ENCODE data around the gene SLC6A12. TPM values are rescaled to one million over a fixed set of nuclear protein-coding genes. Genes with fewer than 3 reads are reported as not detected.

SLC6A12 gene
- total RNA-seq, 2 donors from 2014 or later = 0.16 to 2.5 TPM

GRCh38 chr12:215116-215515 is 1.2 kb upstream of the SLC6A12 start:
- Histone ChIP-seq H3K9ac (ENCODE audit: low read depth in 2 of 2, low read length in 2 of 2) (no peak overlapping the region), H3K4me1 (no peaks in the 10 kb centered on the region), H3K4me3 (no peak overlapping the region), H3K27me3 (peaks cover 5% of the 10 kb centered on the region), H3K27ac (no peak overlapping the region), H3K36me3 (no peaks in the 10 kb centered on the region), H3K9me3 (no peaks in the 10 kb centered on the region)
- TF ChIP-seq, protein P1, sequence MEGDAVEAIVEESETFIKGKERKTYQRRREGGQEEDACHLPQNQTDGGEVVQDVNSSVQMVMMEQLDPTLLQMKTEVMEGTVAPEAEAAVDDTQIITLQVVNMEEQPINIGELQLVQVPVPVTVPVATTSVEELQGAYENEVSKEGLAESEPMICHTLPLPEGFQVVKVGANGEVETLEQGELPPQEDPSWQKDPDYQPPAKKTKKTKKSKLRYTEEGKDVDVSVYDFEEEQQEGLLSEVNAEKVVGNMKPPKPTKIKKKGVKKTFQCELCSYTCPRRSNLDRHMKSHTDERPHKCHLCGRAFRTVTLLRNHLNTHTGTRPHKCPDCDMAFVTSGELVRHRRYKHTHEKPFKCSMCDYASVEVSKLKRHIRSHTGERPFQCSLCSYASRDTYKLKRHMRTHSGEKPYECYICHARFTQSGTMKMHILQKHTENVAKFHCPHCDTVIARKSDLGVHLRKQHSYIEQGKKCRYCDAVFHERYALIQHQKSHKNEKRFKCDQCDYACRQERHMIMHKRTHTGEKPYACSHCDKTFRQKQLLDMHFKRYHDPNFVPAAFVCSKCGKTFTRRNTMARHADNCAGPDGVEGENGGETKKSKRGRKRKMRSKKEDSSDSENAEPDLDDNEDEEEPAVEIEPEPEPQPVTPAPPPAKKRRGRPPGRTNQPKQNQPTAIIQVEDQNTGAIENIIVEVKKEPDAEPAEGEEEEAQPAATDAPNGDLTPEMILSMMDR (IDR thresholded peaks at IDR 0.05) = no peak
- intact Hi-C loops (cut with DNase I) = no loop called here
- no peak for DNase-seq

GRCh38 chr12:213527-213932 is 427 bp downstream of the SLC6A12 start:
- Histone ChIP-seq H3K9ac (ENCODE audit: low read depth in 2 of 2, low read length in 2 of 2) (no peak overlapping the region), H3K27me3 (peaks cover 5% of the 10 kb centered on the region), H3K27ac (no peak overlapping the region), H3K9me3 (no peaks in the 10 kb centered on the region), H3K4me3 (no peak overlapping the region), H3K36me3 (no peaks in the 10 kb centered on the region), H3K4me1 (no peaks in the 10 kb centered on the region)
- no peak for DNase-seq
- intact Hi-C loops (cut with DNase I) = no loop called here
- TF ChIP-seq, protein P1 (IDR thresholded peaks at IDR 0.05) = no peak

GRCh38 chr12:212715-213526 is 1.0 kb downstream of the SLC6A12 start:
- H3K4me1 ChIP-seq = no peaks in the 10 kb centered on the region
- no peak overlapping the region for H3K4me3 ChIP-seq
- intact Hi-C loops (cut with DNase I) = no loop called here
- peak; percentile 74 for DNase-seq
- H3K36me3 ChIP-seq = no peaks in the 10 kb centered on the region
- peaks cover 5% of the 10 kb centered on the region for H3K27me3 ChIP-seq
- TF ChIP-seq, protein P1 (IDR thresholded peaks at IDR 0.05) = no peak
- H3K9ac ChIP-seq (ENCODE audit: low read depth in 2 of 2, low read length in 2 of 2) = no peak overlapping the region
- H3K27ac ChIP-seq = no peak overlapping the region
- H3K9me3 ChIP-seq = no peaks in the 10 kb centered on the region

DNA sequence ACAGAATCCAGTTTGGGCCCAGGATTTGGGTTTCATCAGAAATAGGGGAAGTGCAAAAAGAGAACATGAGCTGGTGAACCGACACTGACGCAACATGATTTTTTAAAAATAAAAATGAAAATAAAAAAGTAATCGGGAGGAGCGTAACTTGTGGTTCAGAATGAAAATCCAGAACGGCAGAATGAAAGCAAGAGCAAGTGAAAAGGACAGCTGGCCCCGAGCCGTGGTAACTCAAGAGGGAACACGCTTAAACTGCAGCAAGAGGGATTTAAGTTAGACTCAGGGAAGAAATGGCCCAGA is 1.6 kb downstream of the SLC6A12 start:
- H3K9ac ChIP-seq (ENCODE audit: low read depth in 2 of 2, low read length in 2 of 2) = no peak overlapping the region
- H3K36me3 ChIP-seq = no peaks in the 10 kb centered on the region
- peaks cover 5% of the 10 kb centered on the region for H3K27me3 ChIP-seq
- no peaks in the 10 kb centered on the region for H3K4me1 ChIP-seq
- H3K4me3 ChIP-seq = no peak overlapping the region
- no peak for DNase-seq
- H3K9me3 ChIP-seq = no peaks in the 10 kb centered on the region
- TF ChIP-seq, protein P1 (IDR thresholded peaks at IDR 0.05) = no peak
- intact Hi-C loops (cut with DNase I) = no loop called here
- H3K27ac ChIP-seq = no peak overlapping the region

GRCh38 chr12:211639-212414 is 2.1 kb downstream of the SLC6A12 start:
- Histone ChIP-seq H3K9ac (ENCODE audit: low read depth in 2 of 2, low read length in 2 of 2) (no peak overlapping the region), H3K4me1 (no peaks in the 10 kb centered on the region), H3K27me3 (peaks cover 5% of the 10 kb centered on the region), H3K9me3 (no peaks in the 10 kb centered on the region), H3K4me3 (no peak overlapping the region), H3K27ac (no peak overlapping the region), H3K36me3 (no peaks in the 10 kb centered on the region)
- no peak for DNase-seq
- intact Hi-C loops (cut with DNase I) = no loop called here
- TF ChIP-seq, protein P1 (IDR thresholded peaks at IDR 0.05) = no peak
